Parathyroid adenoma (tissue), 2 donors: Measurements from ENCODE around the gene PSEN1.
"Not testable (repeated sequence)": the region's sequence is repeated elsewhere in the genome, so short reads cannot be mapped to it uniquely, and the experiment has no call there.

Experiments
- H2AFZ ChIP-seq: fragments of 300-600 bp; sonication (generic); one replicate; pipeline ENCODE4 v1.7.0; 2017; ENCODE audit warnings: antibody characterized with exemption, mild to moderate bottlenecking
- H3K27ac ChIP-seq: fragments of 300-600 bp; sonication (generic); one replicate; pipeline ENCODE4 v1.7.0; 2017
- H3K27me3 ChIP-seq: fragments of 300-600 bp; sonication (generic); one replicate; pipeline ENCODE4 v1.7.0; 2017; ENCODE audit warnings: low read length; ENCODE audit not compliant: control insufficient read depth, insufficient read depth
- H3K36me3 ChIP-seq: fragments of 300-600 bp; sonication (generic); one replicate; pipeline ENCODE4 v1.7.0; 2017; ENCODE audit warnings: low read length; ENCODE audit not compliant: control insufficient read depth, insufficient read depth
- H3K4me1 ChIP-seq: fragments of 300-600 bp; sonication (generic); one replicate; pipeline ENCODE4 v1.7.0; 2017; ENCODE audit warnings: control low read depth
- H3K4me2 ChIP-seq: fragments of 300-600 bp; sonication (generic); one replicate; pipeline ENCODE4 v1.7.0; 2017; ENCODE audit warnings: low read length
- H3K4me3 ChIP-seq: fragments of 300-600 bp; sonication (generic); one replicate; pipeline ENCODE4 v1.7.0; 2017; ENCODE audit warnings: low read depth, low read length
- H3K79me2 ChIP-seq: fragments of 300-600 bp; sonication (generic); one replicate; pipeline ENCODE4 v1.7.0; 2017; ENCODE audit warnings: control low read depth
- H3K9ac ChIP-seq: fragments of 300-600 bp; sonication (generic); one replicate; pipeline ENCODE4 v1.7.0; 2017; ENCODE audit warnings: mild to moderate bottlenecking
- H3K9me3 ChIP-seq: fragments of 300-600 bp; sonication (generic); one replicate; pipeline ENCODE4 v1.7.0; 2017; ENCODE audit warnings: low read length; ENCODE audit not compliant: control insufficient read depth
- CTCF ChIP-seq: fragments of 300-600 bp; sonication (generic); IDR thresholded peaks from one replicate; pipeline ENCODE4 v1.7.0; 2017; ENCODE audit warnings: antibody characterized with exemption, mild to moderate bottlenecking
- donor health status: primary hyperparathyroidism.

Gene PSEN1

GRCh38 chr14:73188501-73188911 is 52.2 kb downstream of the PSEN1 start:
- Histone ChIP-seq H3K4me1 (no peaks in the 10 kb centered on the region), H3K79me2 (no peaks in the 10 kb centered on the region), H2AFZ (no peak overlapping the region), H3K27me3 (no peaks in the 10 kb centered on the region), H3K4me3 (no peak overlapping the region), H3K4me2 (no peak overlapping the region), H3K36me3 (no peaks in the 10 kb centered on the region), H3K9ac (no peak overlapping the region), H3K27ac (no peak overlapping the region), H3K9me3 (no peaks in the 10 kb centered on the region)
- no peak for TF ChIP-seq CTCF

- Histone ChIP-seq H3K4me1 (no peaks in the 10 kb centered on the region), H3K27ac (no peak overlapping the region), H3K4me2 (no peak overlapping the region), H3K79me2 (no peaks in the 10 kb centered on the region), H3K9ac (no peak overlapping the region), H3K4me3 (no peak overlapping the region), H2AFZ (no peak overlapping the region), H3K27me3 (no peaks in the 10 kb centered on the region), H3K36me3 (no peaks in the 10 kb centered on the region), H3K9me3 (no peaks in the 10 kb centered on the region)
- no peak for TF ChIP-seq CTCF
These were observed 53.3 kb downstream of the PSEN1 start for GRCh38 chr14:73189651-73190050.

- Histone ChIP-seq H3K4me3 (no peak overlapping the region), H3K9me3 (no peaks in the 10 kb centered on the region), H3K27ac (no peak overlapping the region), H2AFZ (no peak overlapping the region), H3K4me2 (no peak overlapping the region), H3K79me2 (no peaks in the 10 kb centered on the region), H3K4me1 (no peaks in the 10 kb centered on the region), H3K36me3 (no peaks in the 10 kb centered on the region), H3K9ac (no peak overlapping the region), H3K27me3 (no peaks in the 10 kb centered on the region)
- TF ChIP-seq CTCF: no peak
These were observed 55.1 kb downstream of the PSEN1 start for GRCh38 chr14:73191441-73191840.

GRCh38 chr14:73194306-73194705 is 58.0 kb downstream of the PSEN1 start:
- H3K4me3 ChIP-seq, H3K36me3 ChIP-seq, H3K4me1 ChIP-seq, H3K27me3 ChIP-seq, H3K9ac ChIP-seq, H2AFZ ChIP-seq, H3K79me2 ChIP-seq, H3K4me2 ChIP-seq, H3K9me3 ChIP-seq, H3K27ac ChIP-seq: not testable (repeated sequence)

- TF ChIP-seq CTCF: no peak
- no peak overlapping the region for H3K4me3 ChIP-seq
- no peak overlapping the region for H2AFZ ChIP-seq
- no peak overlapping the region for H3K9ac ChIP-seq
- H3K27me3 ChIP-seq: no peaks in the 10 kb centered on the region
- no peaks in the 10 kb centered on the region for H3K4me1 ChIP-seq
- H3K27ac ChIP-seq: no peak overlapping the region
- no peak overlapping the region for H3K4me2 ChIP-seq
- H3K9me3 ChIP-seq: no peaks in the 10 kb centered on the region
- no peaks in the 10 kb centered on the region for H3K36me3 ChIP-seq
- H3K79me2 ChIP-seq: no peaks in the 10 kb centered on the region
These were observed 61.9 kb downstream of the PSEN1 start for GRCh38 chr14:73198253-73198652.
